ENCODE measurements around the gene DOCK1. TPM values are rescaled to one million over a fixed set of nuclear protein-coding genes. Genes with fewer than 3 reads are reported as not detected.
"Not testable (repeated sequence)": the region's sequence is repeated elsewhere in the genome, so short reads cannot be mapped to it uniquely, and the experiment has no call there.

DOCK1 gene
- total RNA-seq, 2 experiments from 2014 or later, result 0.05 TPM; not detected in 1

- H3K9me3 Mint-ChIP-seq; H3K27ac Mint-ChIP-seq; H3K36me3 Mint-ChIP-seq (ENCODE audit: low read depth); CTCF ChIA-PET; H3K27me3 Mint-ChIP-seq; H3K4me1 Mint-ChIP-seq; POLR2A ChIA-PET; DNase-seq; H3K4me3 Mint-ChIP-seq: not testable (repeated sequence)
Observed at GRCh38 chr10:126890797-126891196, 14.4 kb upstream of the DOCK1 start.

- ChIA-PET POLR2A (no interaction called here), CTCF (no interaction called here)
- Mint-ChIP-seq H3K4me1 (no peaks in the 10 kb centered on the region), H3K9me3 (peaks cover 7% of the 10 kb centered on the region), H3K27me3 (no peaks in the 10 kb centered on the region), H3K4me3 (no peak overlapping the region), H3K36me3 (ENCODE audit: low read depth) (no peaks in the 10 kb centered on the region), H3K27ac (no peak overlapping the region)
- DNase-seq, result no peak
Observed at GRCh38 chr10:126892226-126893175, 12.7 kb upstream of the DOCK1 start.

DNA sequence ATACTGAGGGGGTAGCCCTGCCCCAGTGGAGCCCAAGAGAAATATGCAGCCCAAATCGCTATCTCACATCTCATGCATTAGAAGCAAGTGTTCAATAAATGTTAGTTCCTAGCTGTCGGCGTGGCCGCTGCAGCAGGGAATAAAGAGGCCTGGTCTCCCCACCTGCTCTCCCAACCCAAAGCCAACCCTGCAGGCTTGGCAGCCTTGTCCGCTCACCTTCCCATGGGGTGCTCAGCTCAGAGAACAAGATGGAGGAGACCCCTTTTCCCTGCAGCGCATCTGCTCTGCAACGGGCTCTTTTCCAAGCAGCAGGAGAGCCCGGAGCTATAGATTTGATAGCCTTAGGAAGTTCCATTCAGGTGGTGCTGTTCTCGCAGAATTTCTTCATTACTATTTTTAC, 12.0 kb upstream of the DOCK1 start:
- CTCF ChIA-PET, result no interaction called here

DNA sequence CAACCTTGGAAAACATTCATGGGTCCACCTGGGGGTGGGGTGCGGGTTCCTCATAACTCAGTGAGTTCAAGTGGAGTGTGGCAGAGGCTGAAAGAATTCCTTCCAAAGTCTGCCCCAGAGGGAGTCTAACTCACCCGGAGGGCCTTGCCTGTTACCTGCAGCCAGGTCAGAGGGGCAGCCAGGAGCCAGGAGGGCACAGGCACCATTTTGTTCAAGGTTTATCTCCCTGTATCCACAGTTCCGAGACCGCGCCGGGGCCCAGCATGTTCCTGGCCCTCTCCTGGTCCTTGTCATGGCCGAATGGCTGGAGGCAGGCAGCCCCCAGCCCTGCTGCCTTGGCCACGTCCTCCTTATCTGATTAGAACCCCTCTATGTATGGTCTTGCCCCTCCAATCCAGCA, 11.4 kb upstream of the DOCK1 start:
- Mint-ChIP-seq H3K27me3 (no peaks in the 10 kb centered on the region), H3K4me1 (no peaks in the 10 kb centered on the region), H3K36me3 (ENCODE audit: low read depth) (no peaks in the 10 kb centered on the region), H3K4me3 (no peak overlapping the region), H3K27ac (no peak overlapping the region), H3K9me3 (peaks cover 16% of the 10 kb centered on the region)
- CTCF ChIA-PET, result no interaction called here
- POLR2A ChIA-PET, result no interaction called here
- no peak for DNase-seq

More for the DNA sequence above, 12.0 kb upstream of the DOCK1 start:
- Mint-ChIP-seq H3K27me3 (no peaks in the 10 kb centered on the region), H3K36me3 (ENCODE audit: low read depth) (no peaks in the 10 kb centered on the region), H3K27ac (no peak overlapping the region), H3K4me3 (no peak overlapping the region), H3K4me1 (no peaks in the 10 kb centered on the region), H3K9me3 (peaks cover 13% of the 10 kb centered on the region)
- POLR2A ChIA-PET, result no interaction called here
- no peak for DNase-seq

GRCh38 chr10:126895214-126895781, 9.9 kb upstream of the DOCK1 start:
- no peaks in the 10 kb centered on the region for H3K4me1 Mint-ChIP-seq
- CTCF ChIA-PET, result no interaction called here
- H3K27ac Mint-ChIP-seq, result no peak overlapping the region
- DNase-seq, result no peak
- no peaks in the 10 kb centered on the region for H3K27me3 Mint-ChIP-seq
- POLR2A ChIA-PET, result no interaction called here
- no peak overlapping the region for H3K4me3 Mint-ChIP-seq
- peaks cover 18% of the 10 kb centered on the region for H3K9me3 Mint-ChIP-seq
- no peaks in the 10 kb centered on the region for H3K36me3 Mint-ChIP-seq (ENCODE audit: low read depth)

GRCh38 chr10:126898460-126898859, 6.8 kb upstream of the DOCK1 start:
- ChIA-PET CTCF (no interaction called here), POLR2A (no interaction called here)
- no peak for DNase-seq
- peaks cover 16% of the 10 kb centered on the region for H3K9me3 Mint-ChIP-seq
- H3K4me3 Mint-ChIP-seq, result no peak overlapping the region
- no peaks in the 10 kb centered on the region for H3K4me1 Mint-ChIP-seq
- H3K27me3 Mint-ChIP-seq, result no peaks in the 10 kb centered on the region
- H3K36me3 Mint-ChIP-seq (ENCODE audit: low read depth), result no peaks in the 10 kb centered on the region
- H3K27ac Mint-ChIP-seq, result no peak overlapping the region

- H3K27ac Mint-ChIP-seq; DNase-seq; H3K4me1 Mint-ChIP-seq; H3K36me3 Mint-ChIP-seq (ENCODE audit: low read depth); H3K27me3 Mint-ChIP-seq; POLR2A ChIA-PET; CTCF ChIA-PET; H3K4me3 Mint-ChIP-seq: not testable (repeated sequence)
- H3K9me3 Mint-ChIP-seq, result peaks cover 16% of the 10 kb centered on the region
Observed at GRCh38 chr10:126899529-126899928, 5.7 kb upstream of the DOCK1 start.

DNA sequence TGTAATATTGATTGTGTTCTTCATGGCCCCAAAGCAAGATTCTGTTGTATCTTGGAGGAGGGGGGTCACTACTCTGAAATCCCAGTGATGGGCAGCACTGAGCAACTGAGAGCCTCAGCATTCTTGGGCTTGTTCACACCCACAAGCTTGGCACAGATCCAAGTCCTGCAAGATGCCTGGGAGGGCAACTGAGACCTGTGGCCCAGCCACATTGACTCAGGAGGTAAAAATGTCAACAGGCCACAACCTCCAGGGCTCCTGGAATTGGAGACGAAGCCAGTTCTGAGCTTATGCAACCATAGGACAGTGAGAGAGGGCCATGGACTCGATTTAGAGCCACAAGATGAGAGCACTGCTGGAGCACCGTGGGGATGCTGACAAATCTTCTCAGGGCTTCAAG, 3.1 kb upstream of the DOCK1 start:
- Mint-ChIP-seq H3K27ac (no peak overlapping the region), H3K27me3 (peaks cover 18% of the 10 kb centered on the region), H3K4me3 (no peak overlapping the region), H3K9me3 (peaks cover 16% of the 10 kb centered on the region), H3K36me3 (ENCODE audit: low read depth) (no peaks in the 10 kb centered on the region), H3K4me1 (peaks cover 2% of the 10 kb centered on the region)
- ChIA-PET CTCF (no interaction called here), POLR2A (no interaction called here)
- no peak for DNase-seq

GRCh38 chr10:126903656-126904360, 1.4 kb upstream of the DOCK1 start:
- Mint-ChIP-seq H3K27me3 (peaks cover 18% of the 10 kb centered on the region), H3K27ac (no peak overlapping the region), H3K4me3 (no peak overlapping the region), H3K4me1 (peaks cover 2% of the 10 kb centered on the region), H3K36me3 (ENCODE audit: low read depth) (no peaks in the 10 kb centered on the region), H3K9me3 (peaks cover 5% of the 10 kb centered on the region)
- POLR2A ChIA-PET, result no interaction called here
- CTCF ChIA-PET, result no interaction called here
- DNase-seq, result no peak

DNA sequence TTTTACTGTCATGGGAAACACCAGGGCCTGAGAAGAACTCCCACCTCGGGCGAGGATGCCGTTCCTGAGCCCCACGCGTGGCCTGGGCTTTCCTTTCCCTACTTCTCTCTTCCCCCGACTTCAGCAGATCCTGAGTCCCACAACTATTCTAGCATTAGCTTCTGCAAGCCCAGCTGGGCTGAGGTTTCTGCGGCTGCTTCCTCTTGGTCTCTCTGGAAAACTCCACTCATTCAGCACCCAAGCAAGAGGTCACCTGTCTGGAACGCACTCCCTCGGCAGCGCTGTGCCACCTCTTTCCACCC, 761 bp upstream of the DOCK1 start:
- no peak for DNase-seq
- H3K9me3 Mint-ChIP-seq, result peaks cover 5% of the 10 kb centered on the region
- peak overlapping the region; percentile 13 for H3K4me3 Mint-ChIP-seq
- peaks cover 2% of the 10 kb centered on the region for H3K4me1 Mint-ChIP-seq
- H3K36me3 Mint-ChIP-seq (ENCODE audit: low read depth), result no peaks in the 10 kb centered on the region
- ChIA-PET CTCF (no interaction called here), POLR2A (no interaction called here)
- peaks cover 18% of the 10 kb centered on the region for H3K27me3 Mint-ChIP-seq
- H3K27ac Mint-ChIP-seq, result no peak overlapping the region

- DNase-seq, result no peak
- ChIA-PET POLR2A (no interaction called here), CTCF (no interaction called here)
- Mint-ChIP-seq H3K4me3 (no peak overlapping the region), H3K27ac (no peak overlapping the region), H3K4me1 (peaks cover 2% of the 10 kb centered on the region), H3K27me3 (peaks cover 18% of the 10 kb centered on the region), H3K36me3 (ENCODE audit: low read depth) (no peaks in the 10 kb centered on the region), H3K9me3 (no peaks in the 10 kb centered on the region)
Observed at GRCh38 chr10:126905776-126906703, 812 bp downstream of the DOCK1 start.

DNA sequence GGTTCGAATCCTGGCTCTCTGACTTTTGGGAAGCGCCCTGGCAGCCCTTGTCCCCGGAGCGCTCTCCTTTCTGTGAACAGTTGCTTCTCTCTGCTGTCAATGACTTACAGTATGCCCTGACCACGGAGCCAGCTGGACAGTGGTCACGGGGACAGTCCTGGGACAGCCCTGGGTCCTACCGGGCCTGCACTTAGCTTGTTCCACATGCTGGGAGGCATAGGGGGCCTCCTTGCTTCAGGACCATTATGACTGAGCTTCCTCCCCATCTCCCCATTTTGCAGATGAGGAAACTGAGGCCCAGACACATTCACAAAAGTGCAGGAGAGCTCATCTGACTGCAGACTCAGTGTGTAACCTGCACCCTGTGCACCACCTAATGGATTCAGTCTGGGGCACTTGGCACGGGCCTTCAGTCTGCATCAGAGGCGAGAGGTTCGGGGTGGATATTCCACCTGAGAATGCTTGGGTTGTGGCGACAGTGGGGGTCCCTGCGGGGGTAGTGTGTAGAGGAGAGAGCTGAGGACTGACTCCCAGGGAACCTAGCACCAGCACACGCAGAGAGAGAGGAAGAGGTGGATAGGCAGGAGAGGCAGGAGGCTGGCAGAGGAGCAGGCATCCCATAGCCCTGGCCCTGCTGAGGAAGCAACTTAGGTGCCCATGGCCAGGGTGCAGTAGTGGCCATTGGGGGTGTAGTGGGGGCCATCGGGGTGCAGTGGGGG, 1.6 kb downstream of the DOCK1 start:
- H3K9me3 Mint-ChIP-seq, result no peaks in the 10 kb centered on the region
- ChIA-PET POLR2A (no interaction called here), CTCF (no interaction called here)
- peaks cover 2% of the 10 kb centered on the region for H3K4me1 Mint-ChIP-seq
- no peak for DNase-seq
- no peak overlapping the region for H3K4me3 Mint-ChIP-seq
- H3K36me3 Mint-ChIP-seq (ENCODE audit: low read depth), result no peaks in the 10 kb centered on the region
- H3K27ac Mint-ChIP-seq, result no peak overlapping the region
- peaks cover 18% of the 10 kb centered on the region for H3K27me3 Mint-ChIP-seq

Measured in activated CD4-positive, alpha-beta T cell treated with anti-CD3 and anti-CD28 coated beads, Interleukin-2, amount 10 ng/mL, durations not matched to agents 7 days and 5 days (primary cell).